DOHH2 (cell line): ENCODE results near the gene APCDD1L.

Source experiments
- CTCF ChIP-seq: fragments of 200-600 bp; sonication (generic); IDR thresholded peaks from one replicate; pipeline ENCODE4 v1.5.1; 2014; ENCODE audit warnings: antibody characterized with exemption, mild to moderate bottlenecking, low read depth, low read length; ENCODE audit not compliant: poor library complexity, severe bottlenecking
- EZH2phosphoT487 ChIP-seq: fragments of 200-600 bp; sonication (generic); IDR thresholded peaks from 2 replicates; pipeline ENCODE4 v1.6.1; 2017; ENCODE audit warnings: borderline replicate concordance, mild to moderate bottlenecking, antibody characterized with exemption, low read length, moderate library complexity, mixed read lengths

- no peak for TF ChIP-seq CTCF
- TF ChIP-seq EZH2phosphoT487: no peak
These were observed 93.7 kb downstream of the APCDD1L start for GRCh38 chr20:58421497-58421850.
